HG03025 (cell line): Measurements from ENCODE around the gene RUNX3.
"Not testable (repeated sequence)": the region's sequence is repeated elsewhere in the genome, so short reads cannot be mapped to it uniquely, and the experiment has no call there.

Source experiments
- ATAC-seq: cut with Tn5 transposase; IDR thresholded peaks from one replicate; pipeline ENCODE4 v1.9.1; 2021; ENCODE audit warnings: mild to moderate bottlenecking, moderate library complexity; ENCODE audit not compliant: unreplicated experiment, low FRiP score

The RUNX3 gene

DNA sequence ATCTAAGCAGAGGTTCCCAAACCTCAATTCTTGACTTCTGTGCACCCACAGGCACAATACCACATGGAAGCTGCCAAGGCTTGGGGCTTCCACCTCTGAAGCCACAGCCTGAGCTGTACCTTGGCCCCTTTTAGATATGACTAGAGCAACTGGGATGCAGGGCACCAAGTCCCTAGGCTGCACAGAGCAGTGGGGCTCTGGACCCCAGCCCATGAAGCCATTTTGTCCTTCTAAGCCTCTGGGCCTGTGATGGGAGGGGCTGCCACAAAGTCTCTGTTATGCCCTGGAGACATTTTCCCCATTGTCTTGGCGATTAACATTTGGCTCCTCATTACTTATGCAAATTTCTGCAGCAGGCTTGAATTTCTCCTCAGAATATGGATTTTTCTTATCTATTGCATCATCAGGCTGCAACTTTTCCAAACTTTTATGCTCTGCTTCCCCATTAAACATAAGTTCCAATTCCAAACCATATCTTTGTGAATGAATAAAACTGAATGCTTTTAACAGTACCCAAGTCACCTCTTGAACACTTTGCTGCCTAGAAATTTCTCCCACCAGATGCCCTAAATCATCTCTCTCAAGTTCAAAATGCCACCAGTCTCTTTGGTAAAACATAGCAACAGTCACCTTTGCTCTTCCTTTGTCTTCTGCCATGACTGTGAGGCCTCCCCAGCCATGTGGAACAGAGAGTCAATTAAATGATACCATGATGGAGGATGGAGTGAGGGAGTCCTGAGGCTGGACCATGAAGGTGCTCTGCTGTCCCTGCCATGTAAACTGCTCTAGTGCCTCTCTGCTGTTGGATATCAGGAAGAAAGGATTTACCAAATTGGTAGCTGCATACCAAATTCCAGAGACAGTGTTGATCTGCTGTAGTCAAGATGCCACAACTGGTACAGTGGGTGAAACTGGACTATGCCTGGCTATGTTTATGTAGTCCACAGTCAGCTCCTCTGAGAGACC, 37.6 kb downstream of the RUNX3 start:
- ATAC-seq = no peak

DNA sequence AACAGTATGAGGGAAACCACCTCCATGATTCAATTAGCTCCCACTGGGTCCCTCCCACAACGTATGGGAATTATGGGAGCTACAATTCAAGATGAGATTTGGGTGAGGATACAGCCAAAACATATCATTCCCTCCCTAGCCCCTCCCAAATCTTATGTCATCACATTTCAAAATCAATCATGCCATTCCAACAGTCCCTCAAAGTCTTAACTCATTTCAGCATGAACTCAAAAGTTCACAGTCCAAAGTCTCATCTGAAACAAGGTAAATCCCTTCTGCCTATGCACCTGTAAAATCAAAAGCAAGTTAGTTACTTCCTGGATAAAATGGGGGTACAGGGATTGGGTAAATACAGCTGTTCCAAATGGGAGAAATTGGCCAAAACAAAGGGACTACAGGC, 38.7 kb downstream of the RUNX3 start:
- ATAC-seq = not testable (repeated sequence)

DNA sequence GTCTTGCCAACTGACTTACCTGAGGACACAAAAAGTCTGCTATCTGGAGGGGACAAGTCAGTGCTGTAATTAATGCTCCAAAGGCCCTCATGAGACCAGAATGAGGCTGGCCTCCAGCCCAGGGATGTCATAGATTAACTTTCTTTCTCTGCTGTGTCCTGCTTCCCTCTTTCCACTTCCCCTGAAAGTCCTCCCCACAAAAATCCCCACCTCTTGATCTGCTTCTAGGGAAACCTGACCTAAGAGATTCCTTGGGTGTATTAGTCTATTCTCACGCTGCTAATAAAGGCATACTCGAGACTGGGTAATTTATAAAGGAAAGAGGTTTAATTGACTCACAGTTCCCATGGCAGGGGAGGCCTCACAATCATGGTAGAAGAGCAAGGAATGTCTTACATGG, 39.2 kb downstream of the RUNX3 start:
- no peak for ATAC-seq

DNA sequence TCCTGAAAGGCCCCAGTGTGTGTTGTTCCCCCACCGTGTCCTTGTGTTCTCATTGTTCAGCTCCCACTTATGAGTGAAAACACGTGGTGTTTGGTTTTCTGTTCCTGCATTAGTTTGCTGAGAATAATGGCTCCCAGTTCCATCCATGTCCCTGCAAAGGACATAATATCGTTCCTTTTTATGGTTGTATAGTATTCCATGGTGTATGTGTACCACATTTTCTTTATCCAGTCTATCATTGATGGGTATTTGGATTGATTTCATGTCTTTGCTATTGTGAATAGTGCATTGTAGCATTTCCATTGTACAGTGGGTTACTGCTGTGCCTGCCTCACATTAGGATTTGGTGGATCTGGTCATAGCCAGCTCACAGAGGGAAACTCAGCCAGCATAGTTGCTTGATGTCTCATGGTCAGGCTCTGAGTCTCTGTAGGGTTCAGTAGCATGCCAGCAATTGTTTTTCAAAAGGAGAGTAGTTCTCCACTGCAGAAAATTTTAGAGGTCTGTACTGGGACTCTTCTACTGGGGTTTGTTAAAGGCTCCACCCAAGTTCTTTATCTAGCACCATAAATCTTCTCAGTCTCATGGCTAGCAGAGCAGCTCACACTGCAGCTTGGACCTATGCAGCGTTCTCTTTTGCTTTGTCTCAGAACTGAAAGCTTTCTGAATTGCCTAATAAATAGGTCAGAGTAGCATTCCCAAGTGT, 41.0 kb downstream of the RUNX3 start:
- no peak for ATAC-seq

DNA sequence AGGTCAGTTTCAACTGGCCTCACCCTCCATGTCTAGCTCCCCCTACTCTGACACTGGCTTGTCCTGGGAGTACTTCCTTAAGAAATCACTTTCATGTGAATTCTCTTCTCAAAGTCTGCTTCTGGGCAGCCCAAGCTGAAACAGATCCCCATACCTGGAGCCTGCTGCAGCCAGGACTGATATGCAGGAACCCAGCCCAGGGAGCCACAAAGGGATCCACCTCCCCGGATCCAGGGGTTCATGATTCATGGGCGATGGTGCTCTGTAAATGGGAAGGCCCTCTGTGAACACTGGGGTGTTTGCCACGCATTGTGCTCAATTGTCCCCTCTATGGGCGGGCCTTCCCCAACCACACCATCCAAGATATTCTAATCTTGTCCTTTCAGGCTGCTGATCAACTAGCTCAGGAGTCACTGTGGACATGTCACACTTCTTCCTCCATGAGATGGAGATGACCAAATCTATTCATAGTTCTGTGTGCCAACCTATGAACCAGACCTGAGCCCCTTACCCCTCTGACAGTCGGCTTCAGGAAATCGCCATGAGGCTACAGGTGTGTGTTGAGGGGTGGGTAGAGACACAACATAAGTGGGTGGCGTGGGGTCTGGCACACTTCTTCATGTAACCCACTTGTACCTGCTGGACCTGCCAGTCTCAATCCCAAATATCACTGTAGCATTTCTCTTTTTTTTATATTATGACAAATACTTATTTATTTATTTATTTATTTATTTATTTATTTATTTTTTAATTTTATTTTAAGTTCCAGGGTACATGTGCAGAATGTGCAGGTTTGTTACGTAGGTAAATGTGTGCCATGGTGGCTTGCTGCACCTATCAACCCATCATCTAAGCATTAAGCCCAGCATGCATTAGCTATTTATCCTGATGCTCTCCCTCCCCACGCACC, 41.8 kb downstream of the RUNX3 start:
- no peak for ATAC-seq

DNA sequence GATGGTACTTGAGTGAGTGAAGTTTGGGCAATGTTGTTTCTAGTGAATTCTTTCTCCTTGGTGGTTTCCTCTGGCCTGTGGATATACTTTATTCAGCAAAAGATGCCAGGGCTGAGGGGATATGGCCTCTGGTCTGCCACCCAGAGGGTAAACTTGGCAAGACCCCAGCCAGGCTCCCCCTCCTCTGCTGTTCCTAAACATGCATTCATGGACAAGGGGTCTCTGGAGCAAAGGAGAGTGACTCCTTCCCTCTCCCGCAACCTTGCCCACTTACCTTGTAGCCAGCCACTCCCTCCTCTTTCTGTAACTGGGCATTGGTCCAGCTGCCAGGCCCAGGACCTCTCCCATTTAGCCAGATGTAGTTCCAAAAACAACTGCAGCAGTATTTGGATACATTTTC, 43.8 kb downstream of the RUNX3 start:
- no peak for ATAC-seq

DNA sequence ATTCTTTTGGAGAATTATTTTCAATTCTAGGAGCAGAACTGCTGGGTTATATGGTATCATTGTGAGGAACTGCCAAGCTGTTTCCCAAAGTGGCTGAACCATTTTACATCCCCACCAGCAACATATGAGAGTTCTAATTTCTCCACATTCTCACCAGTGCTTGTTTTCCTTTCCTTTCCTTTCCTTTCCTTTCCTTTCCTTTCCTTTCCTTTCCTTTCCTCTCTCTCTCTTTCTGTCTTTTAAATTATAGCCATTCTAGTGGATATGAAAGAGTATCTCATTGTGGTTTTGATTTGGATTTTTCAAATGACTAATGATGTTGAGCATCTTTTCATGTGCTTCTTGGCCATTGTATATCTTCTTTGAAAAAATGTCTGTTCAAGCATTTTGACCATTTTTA, 45.3 kb downstream of the RUNX3 start:
- no peak for ATAC-seq

DNA sequence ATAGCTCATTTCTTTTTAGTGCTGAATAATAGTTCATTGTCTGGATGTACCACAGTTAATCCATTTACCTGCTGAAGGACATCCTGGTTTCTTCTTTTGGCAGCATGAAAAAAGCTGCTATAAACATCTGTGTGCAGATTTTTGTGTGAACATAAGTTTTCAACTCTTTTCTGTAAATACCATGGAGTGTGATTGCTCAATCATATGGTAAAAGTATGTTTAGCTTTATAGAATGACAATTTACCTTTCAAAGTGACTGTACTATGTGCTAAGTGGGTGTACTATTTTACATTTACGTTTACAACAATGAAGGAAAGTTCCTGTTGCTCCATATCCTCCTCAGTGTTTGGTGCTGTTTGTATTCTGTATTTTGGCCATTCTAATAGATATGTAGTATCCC, 49.0 kb downstream of the RUNX3 start:
- no peak for ATAC-seq

DNA sequence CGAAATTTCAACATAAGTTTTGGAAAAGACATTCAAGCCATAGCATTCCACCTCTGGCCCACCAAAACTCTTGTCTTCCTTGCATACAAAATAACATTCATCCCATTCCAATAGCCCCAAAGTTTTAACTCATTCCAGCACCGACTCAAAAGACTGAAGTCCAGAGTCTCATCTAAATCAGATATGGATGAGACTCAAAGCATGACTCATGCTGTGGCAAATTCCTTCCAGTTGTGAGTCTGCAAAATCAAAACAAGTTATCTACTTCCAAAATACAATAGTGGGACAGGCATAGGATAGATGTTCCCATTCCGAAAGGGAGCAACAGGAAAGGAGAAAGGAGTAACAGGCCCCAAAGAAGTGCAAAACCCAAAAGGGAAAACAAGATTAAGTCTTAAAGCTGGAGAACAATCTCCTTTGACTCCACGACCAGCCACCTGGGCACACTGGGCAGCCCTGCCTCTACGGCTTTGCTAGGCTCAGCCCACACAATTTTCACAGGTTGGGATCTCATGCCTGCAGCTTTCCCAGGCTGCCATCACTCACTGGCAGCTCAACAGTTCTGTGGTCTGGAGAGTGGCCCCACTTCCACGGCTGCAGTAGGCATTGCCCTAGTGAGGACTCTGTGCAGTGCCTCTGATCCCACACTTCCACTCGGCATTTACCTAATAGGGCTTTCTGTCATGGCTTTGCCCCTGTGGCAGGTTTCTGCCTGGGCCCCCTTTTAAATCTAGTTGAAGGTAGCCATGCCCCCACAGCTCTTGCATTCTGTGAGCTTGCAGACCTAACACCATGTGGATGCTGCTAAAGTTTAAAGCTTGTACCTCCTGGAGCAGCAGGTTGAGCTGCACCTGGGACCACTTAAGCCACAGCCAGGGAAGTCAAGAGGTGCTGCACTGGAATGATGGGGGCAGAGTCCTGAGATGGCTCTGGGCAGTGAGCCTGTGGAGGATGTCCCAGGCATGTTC, 51.0 kb downstream of the RUNX3 start:
- no peak for ATAC-seq

DNA sequence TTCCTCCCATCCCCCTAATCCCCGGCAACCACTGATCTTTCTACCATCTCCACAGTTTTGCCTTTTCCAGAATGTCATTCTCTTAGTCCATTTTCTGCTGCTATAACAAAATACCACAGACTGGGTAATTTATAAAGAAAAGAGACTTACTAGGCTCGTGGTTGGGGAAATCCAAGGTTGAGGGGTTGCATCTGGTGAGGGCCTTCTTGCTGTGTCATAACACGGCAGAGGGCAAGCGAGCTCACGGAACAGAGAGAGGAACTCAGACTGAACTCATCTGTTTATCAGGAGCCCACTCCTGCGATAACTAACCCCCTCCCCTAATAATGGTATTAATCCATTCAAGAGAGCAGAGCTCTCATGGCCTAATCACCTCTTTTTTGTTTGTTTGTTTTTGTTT, 52.0 kb downstream of the RUNX3 start:
- no peak for ATAC-seq

DNA sequence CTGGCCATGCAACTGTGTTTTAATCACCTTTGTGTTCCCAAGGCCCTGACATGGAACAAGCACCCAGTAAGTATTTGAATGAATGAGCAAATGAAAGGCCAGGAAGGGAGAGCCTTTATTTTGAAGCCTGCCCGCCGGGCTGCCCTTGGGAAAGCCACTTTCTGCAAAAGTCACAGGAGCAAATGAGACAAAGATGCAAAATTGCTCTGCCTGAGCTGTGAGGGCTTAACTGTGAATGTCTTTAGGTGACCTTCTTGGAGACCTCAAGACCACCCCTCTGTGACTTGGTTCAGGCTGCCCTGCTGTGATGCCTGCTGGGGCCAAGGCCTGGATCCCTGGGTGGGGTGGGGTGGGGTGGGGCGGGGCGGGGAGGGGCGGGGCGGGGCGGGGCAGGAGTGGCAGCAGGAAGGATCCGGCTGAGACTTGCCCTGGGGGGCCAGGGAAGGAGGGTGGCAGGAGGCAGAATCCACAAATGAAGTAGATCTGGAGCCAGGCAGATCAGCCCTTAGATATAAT, 54.0 kb downstream of the RUNX3 start:
- ATAC-seq = no peak

DNA sequence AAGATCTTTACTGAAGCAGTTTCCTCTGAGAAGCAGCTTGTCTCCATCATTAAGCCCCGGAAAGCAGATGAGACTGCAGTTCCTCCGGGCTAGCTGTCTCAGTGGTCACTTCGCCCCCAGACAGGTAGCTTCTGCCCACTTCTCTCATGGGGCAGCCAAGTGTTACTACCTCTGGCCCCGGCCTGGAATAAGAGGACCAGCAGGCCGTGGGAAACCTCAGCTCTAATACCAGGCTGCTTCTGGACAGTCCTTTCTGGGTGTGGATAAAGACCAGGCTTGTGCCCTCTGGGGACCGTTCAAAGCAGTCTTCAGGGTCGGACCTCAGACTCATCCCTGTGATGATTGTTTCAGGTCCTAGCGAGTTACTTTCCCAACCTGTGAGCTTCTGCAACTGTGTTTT, 54.8 kb downstream of the RUNX3 start:
- ATAC-seq = no peak

DNA sequence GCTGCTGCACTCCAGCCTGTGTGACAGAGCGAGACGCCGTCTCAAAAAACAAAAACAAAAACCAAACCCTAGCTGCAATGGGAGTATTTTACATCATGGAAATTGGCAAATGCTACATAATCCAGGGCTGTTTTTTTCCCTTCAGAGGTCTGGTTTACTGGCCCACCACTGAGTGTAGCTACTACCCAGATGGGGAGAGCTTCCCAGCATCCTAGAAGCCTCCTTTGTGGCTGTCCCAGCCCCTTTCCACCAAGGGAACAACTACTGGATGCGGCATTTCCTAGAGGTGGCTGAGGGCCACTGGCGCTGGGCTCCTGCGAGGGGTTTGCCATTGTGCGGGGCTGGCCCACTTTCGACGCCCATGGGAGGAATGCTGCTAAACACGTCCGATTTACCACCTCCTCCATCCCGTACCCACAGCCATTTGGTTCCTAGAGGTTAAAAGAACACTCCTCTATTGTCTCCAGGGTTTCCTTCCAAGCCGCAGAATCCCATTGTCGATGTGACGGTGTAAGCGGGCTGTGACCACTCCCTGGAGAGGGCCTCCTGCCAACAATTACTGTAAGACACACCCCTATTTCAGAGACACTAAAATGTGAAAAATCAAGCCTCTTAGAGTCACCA, 55.4 kb downstream of the RUNX3 start:
- ATAC-seq = no peak

DNA sequence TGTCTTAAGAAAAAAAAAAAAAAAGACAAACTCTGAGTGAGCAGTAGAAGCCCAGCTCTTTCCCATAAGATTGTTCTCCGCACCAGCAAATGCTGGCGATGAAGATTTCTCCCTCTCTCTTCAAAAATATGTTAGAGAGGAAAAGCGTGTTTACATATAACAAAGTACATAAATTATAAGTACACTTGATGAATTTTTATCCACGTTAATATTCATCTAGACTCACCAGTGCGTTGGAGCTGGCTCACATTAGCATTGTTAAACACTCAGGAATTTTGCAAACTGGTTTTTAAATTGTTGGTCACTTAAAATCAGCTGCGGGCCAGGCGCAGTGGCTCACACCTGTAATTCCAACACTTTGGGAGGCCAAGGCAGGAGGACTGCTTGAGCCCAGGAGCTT, 56.0 kb downstream of the RUNX3 start:
- ATAC-seq = no peak

DNA sequence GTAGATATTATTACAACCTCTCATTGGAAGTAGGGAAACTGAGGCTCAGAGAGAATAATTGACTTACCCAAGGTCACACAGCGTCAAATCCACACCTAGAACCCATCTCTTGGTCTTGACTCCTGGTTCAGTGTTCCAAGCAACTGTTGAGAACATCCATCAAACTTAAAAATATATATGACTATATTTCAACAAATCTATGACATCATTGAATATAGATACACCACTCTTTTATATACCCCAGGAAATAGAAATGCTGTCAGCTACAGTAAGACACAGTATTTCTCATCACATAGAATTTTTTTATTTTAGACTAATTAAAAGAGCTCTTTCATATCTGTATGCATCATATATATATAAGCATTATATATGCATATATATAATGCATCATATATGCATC, 56.9 kb downstream of the RUNX3 start:
- no peak for ATAC-seq

DNA sequence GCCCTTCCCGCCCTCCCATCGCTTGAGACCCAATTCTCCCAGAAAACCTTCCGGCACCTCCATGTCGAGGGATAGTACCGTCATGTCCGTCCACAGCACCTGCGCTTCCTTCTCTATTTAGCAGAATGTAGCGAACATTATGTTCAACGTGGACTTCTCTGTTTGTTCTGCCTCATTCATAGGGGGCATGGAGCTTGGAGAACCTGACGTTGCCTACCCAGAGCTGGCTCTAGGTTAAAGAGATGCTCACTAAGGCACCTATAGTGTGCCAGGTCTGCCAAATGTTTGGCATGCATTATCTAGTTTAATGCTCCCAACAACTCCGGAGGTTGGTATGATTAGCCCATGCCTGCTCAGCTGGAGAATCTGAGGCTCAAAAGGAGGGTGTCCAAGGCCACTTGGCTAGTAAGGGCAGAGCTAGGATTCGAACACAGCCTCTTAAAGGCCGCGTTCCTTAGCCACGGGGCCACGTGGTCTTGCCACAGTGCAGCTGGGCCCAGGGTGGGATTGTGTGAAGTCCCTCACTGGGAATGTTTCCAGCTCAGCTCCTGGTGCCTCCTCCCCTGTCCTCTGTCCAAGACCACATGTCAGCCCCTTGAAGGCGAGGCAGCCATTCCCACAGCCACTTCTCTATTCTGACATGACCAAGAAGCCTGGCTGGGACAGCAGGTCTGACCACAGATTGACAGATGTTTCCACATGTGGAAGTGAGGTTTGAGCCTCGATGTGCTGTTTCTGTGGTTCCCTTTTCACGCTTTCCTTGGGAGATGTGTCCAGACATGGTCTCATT, 57.8 kb downstream of the RUNX3 start:
- ATAC-seq = no peak

DNA sequence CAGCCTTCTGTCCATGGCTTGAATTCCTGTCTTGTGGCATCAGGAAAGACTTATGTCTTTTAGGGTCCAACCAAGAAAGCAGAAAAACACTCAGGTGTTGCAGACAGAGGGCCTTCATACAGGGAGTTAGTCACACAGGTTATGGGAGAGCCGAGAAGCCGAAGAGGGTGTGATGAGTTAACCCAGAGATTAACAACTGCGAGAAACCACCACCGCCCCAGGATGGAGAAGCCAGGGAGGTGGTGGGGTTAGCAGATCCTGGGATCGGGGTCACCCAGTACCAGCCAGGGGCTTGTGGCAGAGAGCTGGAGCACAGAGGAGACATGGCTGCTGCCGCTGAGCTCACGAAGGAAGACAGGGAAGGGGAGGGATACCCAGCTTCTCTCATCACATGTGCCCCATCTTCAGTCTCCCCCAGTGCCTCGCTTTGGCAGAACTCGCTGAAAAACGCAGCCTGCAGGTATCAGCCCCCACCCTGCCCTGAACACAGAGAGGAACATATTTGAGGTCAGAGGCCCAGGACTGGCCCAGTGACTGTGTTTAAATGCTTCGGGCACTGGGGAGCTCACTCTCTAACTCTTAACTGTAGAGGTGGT, 58.7 kb downstream of the RUNX3 start:
- no peak for ATAC-seq
